Stimulated activated CD4-positive, alpha-beta T cell treated with anti-CD3 and anti-CD28 coated beads, Interleukin-4, amount 100 ng/mL, for 4 hours (primary cell): ENCODE measurements around the gene KDSR.
A peak's percentile ranks its signal among the peaks of the same experiment; 100 is the strongest.
"Not testable (repeated sequence)": the region's sequence is repeated elsewhere in the genome, so short reads cannot be mapped to it uniquely, and the experiment has no call there.

ENCODE experiments used
- DNase-seq, 2 experiments: peaks; one replicate each; pipeline ENCODE4 v3.0.0-alpha.2; 2020

KDSR gene

GRCh38 chr18:63365876-63366212, 1.2 kb downstream of the KDSR start:
- DNase-seq: no peak

- DNase-seq: peak in 1 of 2 experiments; percentile 31
These were observed 3.1 kb downstream of the KDSR start for GRCh38 chr18:63363951-63364350.

- DNase-seq: not testable (repeated sequence)
These were observed 3.6 kb downstream of the KDSR start for GRCh38 chr18:63363420-63363819.

- no peak for DNase-seq
These were observed 10.6 kb downstream of the KDSR start for GRCh38 chr18:63356272-63356896.

GRCh38 chr18:63350230-63350629, 16.8 kb downstream of the KDSR start:
- no peak for DNase-seq

- no peak for DNase-seq
These were observed 18.4 kb downstream of the KDSR start for GRCh38 chr18:63348508-63349136.

- no peak for DNase-seq
These were observed 20.4 kb downstream of the KDSR start for GRCh38 chr18:63346480-63347183.

- DNase-seq: no peak
These were observed 21.0 kb downstream of the KDSR start for GRCh38 chr18:63346031-63346430.

GRCh38 chr18:63344918-63345317, 22.1 kb downstream of the KDSR start:
- DNase-seq: no peak

GRCh38 chr18:63344263-63344662, 22.7 kb downstream of the KDSR start:
- no peak for DNase-seq

GRCh38 chr18:63342206-63342605, 24.8 kb downstream of the KDSR start:
- DNase-seq: peak in 1 of 2 experiments; percentile 19

- DNase-seq: peak in 1 of 2 experiments; percentile 29
These were observed 27.0 kb downstream of the KDSR start for GRCh38 chr18:63339920-63340484.

- no peak for DNase-seq
These were observed 30.5 kb downstream of the KDSR start for GRCh38 chr18:63336366-63337099.

GRCh38 chr18:63331105-63331504, 35.9 kb downstream of the KDSR start:
- DNase-seq: no peak

GRCh38 chr18:63329431-63330145, 37.4 kb downstream of the KDSR start:
- no peak for DNase-seq

GRCh38 chr18:63326011-63326410, 41.0 kb downstream of the KDSR start:
- DNase-seq: no peak

- no peak for DNase-seq
These were observed 41.8 kb downstream of the KDSR start for GRCh38 chr18:63325086-63325686.

- peak; percentile 36 to 56 for DNase-seq
These were observed 43.9 kb downstream of the KDSR start for GRCh38 chr18:63322908-63323634.

GRCh38 chr18:63322206-63322605, 44.8 kb downstream of the KDSR start:
- no peak for DNase-seq

GRCh38 chr18:63321291-63321690, 45.7 kb downstream of the KDSR start:
- DNase-seq: no peak

- DNase-seq: no peak
These were observed 46.1 kb downstream of the KDSR start for GRCh38 chr18:63320975-63321265.
